B cell (primary cell): Measurements from ENCODE around the gene TTF1. TPM values are rescaled to one million over a fixed set of nuclear protein-coding genes. Genes with fewer than 3 reads are reported as not detected.

Experiments used
- ATAC-seq: fragments of 200-7000 bp; cut with Tn5 transposase; one replicate; pipeline ENCODE4 v1.10.0; 2021; ENCODE audit warnings: low read depth, mild to moderate bottlenecking, moderate number of reproducible peaks, moderate library complexity
- CTCF ChIA-PET: fragments of 350-600 bp; sonication (Branson Sonifier 250); formaldehyde crosslinking; loops from one replicate; lab custom pipeline; 2021; ENCODE audit warnings: antibody characterized with exemption, inconsistent platforms; lab: Charles Lee
- POLR2A ChIA-PET: fragments of 350-600 bp; sonication (Branson Sonifier 250); formaldehyde crosslinking; loops from one replicate; lab custom pipeline; 2021; ENCODE audit warnings: antibody characterized with exemption; lab: Charles Lee
- DNase-seq: peaks from one replicate; pipeline ENCODE4 v3.0.0; 2013
- H2AFZ ChIP-seq: 2 replicates; pipeline ENCODE4 v1.6.1; 2012; ENCODE audit warnings: mild to moderate bottlenecking, low read depth, low read length; ENCODE audit not compliant: insufficient read depth, poor library complexity, severe bottlenecking
- H3K27ac ChIP-seq, 2 donors: 1 replicate in 1 of 2; 2 replicates in 1 of 2; pipeline ENCODE4 v1.5.1; 2012 to 2013; ENCODE audit warnings: low read length in 2 of 2, mild to moderate bottlenecking in 2 of 2, moderate library complexity in 1 of 2
- H3K27me3 ChIP-seq, 4 experiments: fragments of 200-600 bp in 1 of 4; sonication (generic) in 1 of 4; replicated peaks in 1 of 4; 1 replicate in 2 of 4; 2 replicates in 2 of 4; pipeline versions ENCODE4 v1.6.1 to v1.7.0; 2013 to 2016; ENCODE audit warnings: low read length in 3 of 4, mild to moderate bottlenecking in 2 of 4, mixed read lengths in 1 of 4, moderate library complexity in 1 of 4; ENCODE audit not compliant: insufficient read depth in 4 of 4, control insufficient read depth in 3 of 4; ENCODE audit errors: control extremely low read depth in 1 of 4
- H3K36me3 ChIP-seq, 2 experiments: replicated peaks in 1 of 2; 1 replicate in 1 of 2; 2 replicates in 1 of 2; pipeline versions ENCODE4 v1.6.1 to v1.7.1; 2013; ENCODE audit warnings: low read length in 1 of 2; ENCODE audit not compliant: insufficient read depth in 2 of 2, control insufficient read depth in 1 of 2; ENCODE audit errors: control extremely low read depth in 1 of 2, extremely low read depth in 1 of 2
- H3K4me1 ChIP-seq, 2 donors: fragments of 200-600 bp in 1 of 2; sonication (generic) in 1 of 2; 1 replicate in 1 of 2; 2 replicates in 1 of 2; pipeline versions ENCODE4 v1.5.1 to v1.6.1; 2013 to 2017; ENCODE audit warnings: low read length in 2 of 2; ENCODE audit not compliant: control insufficient read depth in 2 of 2, insufficient read depth in 2 of 2
- H3K4me2 ChIP-seq: replicated peaks from 2 replicates; pipeline ENCODE3; 2012; ENCODE audit warnings: mild to moderate bottlenecking, low read depth, low read length; ENCODE audit not compliant: poor library complexity, severe bottlenecking
- H3K4me3 ChIP-seq, 5 experiments: fragments of 200-600 bp in 1 of 5; sonication (generic) in 1 of 5; 1 replicate in 3 of 5; 2 replicates in 2 of 5; pipeline versions ENCODE4 v1.5.1 to v1.7.0; 2011 to 2016; ENCODE audit warnings: low read length in 4 of 5, mild to moderate bottlenecking in 4 of 5, low read depth in 2 of 5, control low read depth in 1 of 5, moderate library complexity in 1 of 5; ENCODE audit not compliant: insufficient read depth in 1 of 5; ENCODE audit errors: control extremely low read depth in 1 of 5, extremely low read depth in 1 of 5
- H3K79me2 ChIP-seq: fragments of 200-600 bp; sonication (generic); one replicate; pipeline ENCODE4 v1.6.0; 2016; ENCODE audit warnings: low read length; ENCODE audit not compliant: control insufficient read depth, insufficient read depth
- H3K9ac ChIP-seq: fragments of 200-600 bp; sonication (generic); 2 replicates; pipeline ENCODE4 v1.6.1; 2017; ENCODE audit warnings: mild to moderate bottlenecking, low read length, moderate library complexity
- H3K9me3 ChIP-seq, 3 donors: one replicate each; pipeline versions ENCODE4 v1.6.1 to v1.7.1; 2013; ENCODE audit warnings: low read length in 2 of 3; ENCODE audit not compliant: control insufficient read depth in 2 of 3, insufficient read depth in 1 of 3; ENCODE audit errors: control extremely low read depth in 1 of 3
- H4K20me1 ChIP-seq: 2 replicates; pipeline ENCODE4 v1.6.0; 2012; ENCODE audit warnings: mild to moderate bottlenecking, low read length; ENCODE audit not compliant: insufficient read depth, control insufficient read depth, poor library complexity, severe bottlenecking
- H3K27ac Mint-ChIP-seq: one replicate; pipeline ENCODE4 v1.8.0; 2021; ENCODE audit warnings: mixed read lengths
- H3K27me3 Mint-ChIP-seq: one replicate; pipeline ENCODE4 v1.8.0; 2021; ENCODE audit warnings: mixed read lengths
- H3K4me1 Mint-ChIP-seq: one replicate; pipeline ENCODE4 v1.8.0; 2021; ENCODE audit warnings: mixed read lengths
- H3K4me3 Mint-ChIP-seq: one replicate; pipeline ENCODE4 v1.8.0; 2021; ENCODE audit warnings: mixed read lengths
- H3K9me3 Mint-ChIP-seq: one replicate; pipeline ENCODE4 v1.8.0; 2022; ENCODE audit warnings: mixed read lengths; ENCODE audit not compliant: insufficient read depth
- EZH2 ChIP-seq: IDR thresholded peaks from 2 replicates; pipeline ENCODE4 v1.6.1; 2012; ENCODE audit warnings: borderline replicate concordance, low read depth, mild to moderate bottlenecking, moderate library complexity, low read length; ENCODE audit not compliant: insufficient read depth, poor library complexity, severe bottlenecking
- WGBS: methylation state at CpG from one replicate; pipeline ENCODE4 v1.1.5; 2013; ENCODE audit warnings: missing lambda C conversion rate; ENCODE audit not compliant: insufficient coverage; 5-methylcytosine and 5-hydroxymethylcytosine counted together
- intact Hi-C: fragments of 100-400 bp; cut with micrococcal nuclease; formaldehyde crosslinking; loops from one replicate; pipeline ENCODE4 v1.10.0; 2022
- polyA plus RNA-seq: library from polyadenylated mRNA; depleted of rRNA; stranded (reverse); fragments of >200 nt; gene quantifications from 2 replicates; pipeline ENCODE4 v1.2.3, GENCODE V29; 2012
- total RNA-seq, 2 donors: library from RNA; stranded (reverse); fragments of 120-200 nt in 1 of 2; gene quantifications; 1 replicate in 1 of 2; 2 replicates in 1 of 2; pipeline versions ENCODE4 v1.2.3 to v1.2.4, GENCODE V29; 2013 to 2022
- TF ChIP-seq, protein P1 (sequence below): fragments of 200-600 bp; IDR thresholded peaks from one replicate; pipeline ENCODE4 v1.8.0; 2022; ENCODE audit warnings: antibody characterized with exemption, mild to moderate bottlenecking

TTF1 gene
- total and polyA plus RNA-seq, 2 donors (not counting 1 experiment from before 2014, with no cell fraction given): 12.3 to 26.3 TPM

- no peaks in the 10 kb centered on the region for H3K9me3 Mint-ChIP-seq
- Histone ChIP-seq H3K27ac (no peak overlapping the region), H3K79me2 (no peaks in the 10 kb centered on the region), H3K4me2 (no peak overlapping the region), H3K4me1 (no peaks in the 10 kb centered on the region), H3K9me3 (no peaks in the 10 kb centered on the region), H3K4me3 (no peak overlapping the region), H3K27me3 (peaks cover 0 to 30% (median 10%) of the 10 kb centered on the region in 4 experiments), H4K20me1 (no peaks in the 10 kb centered on the region), H3K9ac (no peak overlapping the region), H2AFZ (no peak overlapping the region), H3K36me3 (no peaks in the 10 kb centered on the region)
- ChIA-PET POLR2A (no interaction called here), CTCF (no interaction called here)
- no peak overlapping the region for H3K4me3 Mint-ChIP-seq
- peaks cover 63% of the 10 kb centered on the region for H3K27me3 Mint-ChIP-seq
- no peak for TF ChIP-seq EZH2
- TF ChIP-seq, protein P1, sequence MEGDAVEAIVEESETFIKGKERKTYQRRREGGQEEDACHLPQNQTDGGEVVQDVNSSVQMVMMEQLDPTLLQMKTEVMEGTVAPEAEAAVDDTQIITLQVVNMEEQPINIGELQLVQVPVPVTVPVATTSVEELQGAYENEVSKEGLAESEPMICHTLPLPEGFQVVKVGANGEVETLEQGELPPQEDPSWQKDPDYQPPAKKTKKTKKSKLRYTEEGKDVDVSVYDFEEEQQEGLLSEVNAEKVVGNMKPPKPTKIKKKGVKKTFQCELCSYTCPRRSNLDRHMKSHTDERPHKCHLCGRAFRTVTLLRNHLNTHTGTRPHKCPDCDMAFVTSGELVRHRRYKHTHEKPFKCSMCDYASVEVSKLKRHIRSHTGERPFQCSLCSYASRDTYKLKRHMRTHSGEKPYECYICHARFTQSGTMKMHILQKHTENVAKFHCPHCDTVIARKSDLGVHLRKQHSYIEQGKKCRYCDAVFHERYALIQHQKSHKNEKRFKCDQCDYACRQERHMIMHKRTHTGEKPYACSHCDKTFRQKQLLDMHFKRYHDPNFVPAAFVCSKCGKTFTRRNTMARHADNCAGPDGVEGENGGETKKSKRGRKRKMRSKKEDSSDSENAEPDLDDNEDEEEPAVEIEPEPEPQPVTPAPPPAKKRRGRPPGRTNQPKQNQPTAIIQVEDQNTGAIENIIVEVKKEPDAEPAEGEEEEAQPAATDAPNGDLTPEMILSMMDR: no peak
- DNase-seq (no peak), ATAC-seq (no peak)
- H3K4me1 Mint-ChIP-seq: no peaks in the 10 kb centered on the region
- no peak overlapping the region for H3K27ac Mint-ChIP-seq
- intact Hi-C loops: no loop called here
- WGBS: 81% methylated on average over 4 of the region's 5 CpGs
These were observed 16.9 kb upstream of the TTF1 start for GRCh38 chr9:132423503-132423902.

DNA sequence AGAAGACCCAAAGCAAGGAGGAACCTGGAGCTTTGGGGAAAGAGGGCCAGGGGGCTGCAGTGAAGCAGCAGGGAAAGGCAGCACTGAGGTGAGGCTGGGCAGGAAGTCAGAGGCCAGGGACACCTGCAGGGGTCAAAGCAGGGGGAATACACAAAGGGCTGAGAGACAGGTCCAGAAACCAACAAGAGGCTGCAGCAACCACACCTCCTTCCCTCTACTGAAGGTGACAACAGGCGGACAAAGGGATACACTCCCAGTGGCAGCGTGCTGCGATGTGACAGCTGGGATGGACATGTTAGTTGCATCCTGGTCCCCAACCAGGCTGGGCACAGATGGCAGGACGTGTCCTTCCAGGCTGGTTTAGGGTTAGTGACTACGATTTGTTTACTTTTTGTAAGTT is 15.9 kb upstream of the TTF1 start:
- 88% methylated on average over 4 of the region's 5 CpGs for WGBS
- Mint-ChIP-seq H3K27ac (no peak overlapping the region), H3K4me3 (no peak overlapping the region), H3K4me1 (no peaks in the 10 kb centered on the region), H3K27me3 (peaks cover 69% of the 10 kb centered on the region), H3K9me3 (no peaks in the 10 kb centered on the region)
- Histone ChIP-seq H3K4me2 (no peak overlapping the region), H3K9ac (no peak overlapping the region), H3K27me3 (peaks cover 0 to 34% (median 13%) of the 10 kb centered on the region in 4 experiments), H3K4me1 (no peaks in the 10 kb centered on the region), H3K9me3 (no peaks in the 10 kb centered on the region), H4K20me1 (no peaks in the 10 kb centered on the region), H3K4me3 (no peak overlapping the region), H3K27ac (no peak overlapping the region), H3K36me3 (no peaks in the 10 kb centered on the region), H2AFZ (no peak overlapping the region), H3K79me2 (no peaks in the 10 kb centered on the region)
- DNase-seq (no peak), ATAC-seq (no peak)
- intact Hi-C loops: no loop called here
- ChIA-PET CTCF (no interaction called here), POLR2A (no interaction called here)
- no peak for TF ChIP-seq EZH2
- TF ChIP-seq, protein P1: no peak
